CD14-positive monocyte (primary cell): Measurements from ENCODE around the gene KIF26B. TPM values are rescaled to one million over a fixed set of nuclear protein-coding genes. Genes with fewer than 3 reads are reported as not detected.
A peak's percentile ranks its signal among the peaks of the same experiment; 100 is the strongest.

Source experiments
- DNase-seq, 3 donors: peaks; one replicate each; pipeline ENCODE4 v3.0.0-alpha.2; 2011 to 2022
- H2AFZ ChIP-seq: 2 replicates; pipeline ENCODE4 v1.6.0; 2012; ENCODE audit warnings: mild to moderate bottlenecking, low read depth, low read length, inconsistent platforms; ENCODE audit not compliant: insufficient read depth, poor library complexity, severe bottlenecking
- H3K27ac ChIP-seq, 2 donors: 1 replicate in 1 of 2; 2 replicates in 1 of 2; pipeline ENCODE4 v1.5.1; 2012 to 2013; ENCODE audit warnings: low read length in 2 of 2, control low read depth in 1 of 2, inconsistent platforms in 1 of 2, low read depth in 1 of 2, mild to moderate bottlenecking in 1 of 2
- H3K27me3 ChIP-seq, 2 donors: one replicate each; pipeline versions ENCODE4 v1.6.0 to v1.6.1; 2011 to 2013; ENCODE audit warnings: low read length in 2 of 2; ENCODE audit not compliant: control insufficient read depth in 2 of 2, insufficient read depth in 2 of 2
- H3K36me3 ChIP-seq, 2 donors: replicated peaks in 1 of 2; 1 replicate in 1 of 2; 2 replicates in 1 of 2; pipeline versions ENCODE4 v1.5.1 to v1.6.1; 2012 to 2013; ENCODE audit warnings: low read length in 2 of 2, control low read depth in 1 of 2, inconsistent platforms in 1 of 2, mild to moderate bottlenecking in 1 of 2; ENCODE audit not compliant: insufficient read depth in 2 of 2, control insufficient read depth in 1 of 2
- H3K4me1 ChIP-seq, 2 donors: 1 replicate in 1 of 2; 2 replicates in 1 of 2; pipeline versions ENCODE4 v1.5.1 to v1.6.1; 2012 to 2013; ENCODE audit warnings: low read length in 2 of 2, control low read depth in 1 of 2, inconsistent platforms in 1 of 2, mild to moderate bottlenecking in 1 of 2, moderate library complexity in 1 of 2; ENCODE audit not compliant: insufficient read depth in 2 of 2, control insufficient read depth in 1 of 2
- H3K4me2 ChIP-seq: replicated peaks from 2 replicates; pipeline ENCODE3; 2012; ENCODE audit warnings: low read length, moderate library complexity, mild to moderate bottlenecking; ENCODE audit not compliant: poor library complexity, severe bottlenecking; ENCODE audit errors: extremely low read depth
- H3K4me3 ChIP-seq, 3 experiments: fragments of 200-600 bp in 1 of 3; sonication (generic) in 1 of 3; replicated peaks in 1 of 3; 1 replicate in 2 of 3; 2 replicates in 1 of 3; pipeline ENCODE4 v1.5.1; 2011 to 2013; ENCODE audit warnings: low read length in 3 of 3, mild to moderate bottlenecking in 3 of 3, control low read depth in 2 of 3, low read depth in 2 of 3, inconsistent platforms in 1 of 3, moderate library complexity in 1 of 3
- H3K79me2 ChIP-seq: 2 replicates; pipeline ENCODE4 v1.6.0; 2012; ENCODE audit warnings: mild to moderate bottlenecking, control low read depth, inconsistent platforms, low read length, moderate library complexity; ENCODE audit not compliant: insufficient read depth
- H3K9ac ChIP-seq: 2 replicates; pipeline ENCODE4 v1.6.0; 2017; ENCODE audit warnings: low read length, mild to moderate bottlenecking; ENCODE audit not compliant: insufficient read depth, poor library complexity, severe bottlenecking
- H3K9me3 ChIP-seq, 2 donors: replicated peaks in 1 of 2; 1 replicate in 1 of 2; 2 replicates in 1 of 2; pipeline versions ENCODE4 v1.5.1 to v1.6.1; 2012 to 2013; ENCODE audit warnings: low read length in 2 of 2, control low read depth in 1 of 2; ENCODE audit not compliant: control insufficient read depth in 1 of 2, insufficient read depth in 1 of 2
- H4K20me1 ChIP-seq: 2 replicates; pipeline ENCODE4 v1.6.0; 2012; ENCODE audit warnings: mild to moderate bottlenecking, low read length, control low read depth, moderate library complexity; ENCODE audit not compliant: insufficient read depth
- H3K27ac Mint-ChIP-seq, 7 donors: one replicate each; pipeline ENCODE4 v1.8.0; 2020; ENCODE audit warnings: mild to moderate bottlenecking in 7 of 7, mixed read lengths in 7 of 7, moderate library complexity in 6 of 7, inconsistent platforms in 2 of 7
- H3K27me3 Mint-ChIP-seq, 3 donors: one replicate each; pipeline ENCODE4 v1.8.0; 2021 to 2022; ENCODE audit warnings: low read depth in 3 of 3, mild to moderate bottlenecking in 3 of 3, mixed read lengths in 3 of 3, moderate library complexity in 3 of 3, inconsistent platforms in 1 of 3
- H3K36me3 Mint-ChIP-seq, 2 donors: one replicate each; pipeline ENCODE4 v1.8.0; 2020; ENCODE audit warnings: mixed read lengths in 2 of 2, inconsistent platforms in 1 of 2, mild to moderate bottlenecking in 1 of 2
- H3K4me1 Mint-ChIP-seq: one replicate; pipeline ENCODE4 v1.8.0; 2020; ENCODE audit warnings: mild to moderate bottlenecking, mixed read lengths
- H3K4me3 Mint-ChIP-seq, 2 donors: one replicate each; pipeline ENCODE4 v1.8.0; 2020; ENCODE audit warnings: mild to moderate bottlenecking in 2 of 2, mixed read lengths in 2 of 2, moderate library complexity in 1 of 2
- H3K9me3 Mint-ChIP-seq, 7 donors: one replicate each; pipeline ENCODE4 v1.8.0; 2020 to 2022; ENCODE audit warnings: mixed read lengths in 7 of 7, mild to moderate bottlenecking in 6 of 7, moderate library complexity in 6 of 7, inconsistent platforms in 2 of 7
- CTCF ChIP-seq: fragments of 200-600 bp; IDR thresholded peaks from one replicate; pipeline ENCODE4 v1.8.0; 2022; ENCODE audit warnings: antibody characterized with exemption, mild to moderate bottlenecking
- WGBS: methylation state at CpG from one replicate; pipeline ENCODE4 v1.1.5; 2013; ENCODE audit warnings: missing lambda C conversion rate; ENCODE audit not compliant: insufficient coverage; 5-methylcytosine and 5-hydroxymethylcytosine counted together
- intact Hi-C, 2 donors: fragments of 100-400 bp; cut with micrococcal nuclease; formaldehyde crosslinking; loops; one replicate each; pipeline versions ENCODE4 v1.15.0 to v1.15.1; 2023
- polyA plus RNA-seq, 3 donors: library from polyadenylated mRNA; depleted of rRNA in 1 of 3; unstranded in 2 of 3; stranded (reverse) in 1 of 3; fragments of 300-500 nt in 2 of 3; fragments of >200 nt in 1 of 3; fragmentation: Illumina TruSeq in 2 of 3; gene quantifications; 1 replicate in 2 of 3; 2 replicates in 1 of 3; pipeline ENCODE4 v1.2.3, GENCODE V29; 2012 to 2021

KIF26B gene
- polyA plus RNA-seq, 3 donors = 0.01 to 0.05 TPM; not detected in 1

- Histone ChIP-seq H3K4me2 (no peak overlapping the region), H3K4me3 (no peak overlapping the region), H3K27me3 (peaks cover 81% of the 10 kb centered on the region in 2 donors), H3K4me1 (no peaks in the 10 kb centered on the region), H3K9ac (no peak overlapping the region), H3K79me2 (no peaks in the 10 kb centered on the region), H4K20me1 (no peaks in the 10 kb centered on the region), H3K36me3 (no peaks in the 10 kb centered on the region), H3K9me3 (peaks cover 0 to 16% of the 10 kb centered on the region in 2 donors), H3K27ac (no peak overlapping the region), H2AFZ (no peak overlapping the region)
- no peak for DNase-seq
- TF ChIP-seq CTCF = no peak
- Mint-ChIP-seq H3K4me3 (peak overlapping the region in 1 of 2 donors; percentile 82), H3K4me1 (no peaks in the 10 kb centered on the region), H3K27me3 (peaks cover 72 to 98% (median 87%) of the 10 kb centered on the region in 3 donors), H3K36me3 (no peaks in the 10 kb centered on the region), H3K27ac (no peak overlapping the region), H3K9me3 (peaks cover 4 to 22% (median 10%) of the 10 kb centered on the region in 7 donors)
- WGBS = 100% methylated on average over 1 of the region's 1 CpG
- intact Hi-C loops = no loop called here
Measured at GRCh38 chr1:245270972-245271371, 116.2 kb downstream of the KIF26B start.

GRCh38 chr1:245272676-245273075, 117.9 kb downstream of the KIF26B start:
- no CpG with 5 or more reads among the region's 4 CpGs for WGBS

More at GRCh38 chr1:245272676-245273075, 117.9 kb downstream of the KIF26B start:
- Histone ChIP-seq H3K27ac (no peak overlapping the region), H3K4me3 (no peak overlapping the region), H3K4me1 (no peaks in the 10 kb centered on the region), H3K9ac (no peak overlapping the region), H3K79me2 (no peaks in the 10 kb centered on the region), H4K20me1 (no peaks in the 10 kb centered on the region), H3K27me3 (peaks cover 78 to 81% of the 10 kb centered on the region in 2 donors), H3K9me3 (peaks cover 0 to 12% of the 10 kb centered on the region in 2 donors), H2AFZ (no peak overlapping the region), H3K36me3 (no peaks in the 10 kb centered on the region), H3K4me2 (no peak overlapping the region)
- no peak for TF ChIP-seq CTCF
- intact Hi-C loops = no loop called here
- Mint-ChIP-seq H3K27me3 (peaks cover 68 to 98% (median 86%) of the 10 kb centered on the region in 3 donors), H3K27ac (no peak overlapping the region), H3K9me3 (peaks cover 4 to 18% (median 8%) of the 10 kb centered on the region in 7 donors), H3K4me1 (peaks cover 3% of the 10 kb centered on the region), H3K4me3 (peak overlapping the region in 1 of 2 donors; percentile 64), H3K36me3 (no peaks in the 10 kb centered on the region)
- no peak for DNase-seq
